HuH-7.5 (cell line): ENCODE measurements around the gene PDE2A.
A peak's percentile ranks its signal among the peaks of the same experiment; 100 is the strongest.

Experiments used
- DNase-seq: peaks from one replicate; pipeline ENCODE4 v3.0.0; 2011; ENCODE audit warnings: low spot score

The PDE2A gene

DNA sequence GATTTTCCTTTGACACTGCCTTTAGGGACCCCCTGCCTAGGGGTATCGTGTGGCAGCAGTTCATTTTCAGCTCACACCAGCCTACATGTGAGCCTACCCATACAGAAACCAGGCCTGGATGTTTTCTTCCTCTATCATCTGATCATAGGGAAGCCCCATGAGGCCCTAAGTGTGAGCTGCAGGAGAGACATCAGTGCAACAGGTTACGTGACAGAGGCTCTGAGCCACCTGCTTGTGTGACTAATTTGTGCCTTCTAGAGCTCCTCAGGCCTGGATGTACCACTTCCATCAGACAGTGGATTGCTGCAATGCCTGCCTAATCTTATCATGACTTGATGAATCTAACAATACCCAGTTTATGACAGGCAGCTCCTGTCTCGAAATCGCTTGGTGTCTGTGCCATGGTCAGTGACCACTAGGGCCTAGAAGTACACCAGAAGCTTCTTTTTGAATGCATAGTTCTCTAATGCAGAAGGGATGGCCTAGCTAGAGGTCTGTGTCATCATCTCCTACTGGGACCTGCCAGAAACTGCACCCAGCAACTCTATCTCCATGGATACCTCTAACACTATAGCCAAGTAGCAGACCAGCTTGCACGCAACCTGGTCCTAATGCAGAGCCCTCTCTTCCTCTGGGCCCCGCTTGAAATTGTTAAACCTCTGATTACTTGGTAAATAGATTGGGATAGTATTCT lies 130.2 kb downstream of the PDE2A start:
- DNase-seq, result no peak

DNA sequence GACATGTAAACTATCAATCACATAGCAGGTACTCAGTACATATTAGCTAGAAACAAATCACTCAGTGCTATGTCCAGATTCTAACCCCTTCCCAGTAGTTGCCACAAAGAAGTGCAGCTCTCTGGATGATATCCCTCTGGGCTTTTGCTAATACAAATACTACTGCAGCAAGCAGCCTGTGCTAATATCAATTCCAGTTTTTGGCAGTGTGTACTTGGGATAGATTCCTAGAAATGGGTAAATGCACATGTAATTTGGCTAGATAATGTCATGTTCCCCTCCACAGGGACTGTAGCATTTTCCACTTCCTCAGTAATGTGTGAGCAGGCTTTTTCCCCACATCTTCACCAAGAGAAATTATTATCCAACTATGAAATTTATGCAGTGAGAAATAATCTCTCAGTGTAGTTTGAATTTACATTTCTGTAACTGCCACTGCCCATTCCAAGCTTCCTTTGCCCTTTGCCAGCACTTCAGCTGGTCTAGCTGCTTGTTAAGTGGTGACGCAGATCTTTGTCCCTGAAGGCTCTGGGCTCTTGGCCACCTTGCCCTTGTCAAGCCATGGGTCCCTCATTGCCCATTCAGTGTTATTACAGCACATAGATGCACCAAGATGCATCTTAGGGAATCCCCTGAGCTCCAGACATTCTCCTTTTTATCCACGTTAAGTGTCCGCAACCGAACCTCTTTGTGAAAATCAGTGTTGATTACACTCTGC lies 132.8 kb downstream of the PDE2A start:
- DNase-seq, result no peak

DNA sequence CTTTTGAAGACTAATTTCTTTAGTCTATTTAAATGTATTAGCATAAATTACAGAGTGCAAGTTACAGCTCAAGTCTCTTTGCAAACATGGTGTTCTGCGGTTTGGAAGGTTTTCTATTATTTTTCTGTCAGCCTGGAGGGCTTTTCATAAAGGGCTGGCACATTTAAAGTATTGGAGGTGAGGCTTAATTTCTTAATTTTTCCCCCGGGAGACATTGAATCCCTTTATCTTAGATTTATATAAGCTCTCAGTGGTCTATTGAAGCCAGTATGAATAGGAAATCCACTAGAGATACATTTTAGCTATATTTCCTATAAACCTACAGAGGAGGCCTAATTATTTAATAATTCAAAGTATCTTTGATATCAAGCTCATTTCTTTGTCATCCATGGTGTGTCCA lies 137.2 kb downstream of the PDE2A start:
- DNase-seq, result no peak

DNA sequence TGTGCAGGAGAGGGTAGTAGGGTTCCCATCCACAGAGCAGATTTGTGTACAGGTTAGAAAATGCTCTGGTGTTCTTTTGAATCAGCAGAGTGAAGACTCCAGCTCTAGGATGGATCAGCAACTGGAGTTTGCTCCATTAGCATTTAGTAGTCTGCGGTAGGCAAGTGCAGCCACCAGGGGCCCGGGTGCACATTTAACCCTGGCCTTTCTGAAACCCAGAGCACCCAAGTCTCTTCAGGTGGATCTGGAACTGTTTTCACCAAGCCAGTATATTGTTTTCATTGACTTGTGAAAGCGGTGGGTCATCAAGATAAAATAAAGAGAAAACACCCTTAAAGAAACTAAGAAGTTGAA lies 139.1 kb downstream of the PDE2A start:
- peak; percentile 22 for DNase-seq

DNA sequence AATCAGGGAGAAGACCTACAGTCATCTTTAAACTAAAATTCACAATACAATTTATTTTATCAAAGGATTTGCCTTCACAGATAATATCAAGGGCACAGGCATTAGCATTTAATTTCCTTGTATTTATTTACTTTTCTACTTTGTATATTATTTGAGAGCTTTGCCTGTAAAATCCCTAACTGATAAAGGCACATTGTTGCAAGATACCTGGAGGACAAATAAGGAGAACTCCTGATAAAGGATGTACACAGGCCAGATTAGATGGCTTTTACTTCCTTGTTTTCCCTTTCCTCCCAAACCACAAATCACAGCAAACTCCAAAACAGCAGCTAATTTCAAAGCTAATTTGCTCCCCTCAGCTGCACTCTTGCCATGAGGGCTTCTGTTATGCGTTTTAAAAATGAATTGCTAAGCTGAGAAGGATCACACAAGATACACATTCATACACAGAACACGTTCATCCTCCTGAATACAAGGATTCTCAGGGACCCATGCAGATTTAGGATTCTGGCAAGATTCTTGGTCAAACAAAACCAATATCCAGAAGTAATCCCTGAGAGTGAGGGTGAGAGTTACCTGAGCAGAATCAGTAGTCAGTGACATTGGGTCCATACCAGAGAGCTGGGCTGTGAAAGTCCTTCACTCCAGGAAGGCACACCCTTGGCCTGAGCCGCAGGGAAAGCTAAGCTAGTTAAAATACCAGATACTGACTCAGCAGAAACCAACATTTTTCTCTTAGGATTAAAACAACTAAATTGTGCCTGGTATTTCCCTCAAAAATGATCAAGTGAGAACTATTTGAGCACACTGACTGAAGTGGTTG lies 139.6 kb downstream of the PDE2A start:
- DNase-seq, result no peak

DNA sequence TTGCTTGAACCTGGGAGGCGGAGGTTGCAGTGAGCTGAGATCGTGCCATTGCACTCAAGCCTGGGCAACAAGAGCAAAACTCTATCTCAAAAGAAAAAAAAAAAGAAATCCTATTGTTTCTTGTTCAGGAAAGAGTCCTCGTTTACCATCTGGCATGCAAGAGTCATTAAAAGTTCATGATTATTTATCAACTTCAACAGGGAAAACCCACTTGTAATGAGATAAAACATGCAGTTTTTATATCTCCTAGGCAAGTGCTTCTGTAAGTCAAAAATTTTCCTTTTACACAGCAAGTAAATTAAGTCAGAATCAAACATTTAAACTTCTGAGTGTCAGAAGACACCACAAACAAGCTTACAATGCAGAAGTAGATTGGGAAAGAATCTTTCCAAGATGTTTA lies 145.2 kb downstream of the PDE2A start:
- DNase-seq, result no peak

DNA sequence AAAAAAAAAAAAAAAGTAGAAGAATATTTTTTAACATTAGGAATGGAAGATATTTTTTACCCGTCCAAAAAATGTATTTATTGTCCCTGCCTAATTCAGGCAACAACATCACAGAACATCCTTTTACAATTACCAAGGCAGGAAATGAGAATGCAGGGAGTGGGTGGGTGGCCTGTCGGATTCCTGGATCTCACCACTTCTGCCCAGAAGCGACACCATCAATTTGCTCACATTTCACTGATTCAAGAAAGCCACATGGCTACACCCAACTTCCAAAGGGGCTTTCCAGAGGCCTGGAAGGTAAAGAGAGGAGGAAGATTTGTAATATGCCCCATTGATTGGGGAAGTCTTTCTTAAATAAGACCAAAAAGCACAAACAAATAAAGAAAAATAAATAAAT lies 146.1 kb downstream of the PDE2A start:
- DNase-seq, result no peak
